Ramos (cell line): ENCODE measurements around the gene OGFOD1.

Experiments
- in situ Hi-C: fragments of 300-500 bp; cut with MboI; formaldehyde crosslinking; loops from one replicate; pipeline ENCODE4 v1.14.3; 2022; ENCODE audit warnings: low sequenced_read_pairs; ENCODE audit not compliant: unreplicated experiment

OGFOD1 gene

GRCh38 chr16:56450986-56451752 is at the start of gene OGFOD1, which contains the start of gene NUDT21:
Gene OGFOD1 (plus strand): TSS chr16:56451554. CDS start chr16:56451613, 59 bp downstream.
Gene NUDT21 (minus strand): TSS chr16:56451332. CDS start chr16:56451202, 130 bp downstream.
- in situ Hi-C loops, result no loop called here

- in situ Hi-C loops, result no loop called here
These were observed 45.2 kb upstream of the OGFOD1 start for GRCh38 chr16:56405977-56406672.

GRCh38 chr16:56408379-56409098 is 42.8 kb upstream of the OGFOD1 start:
- in situ Hi-C loops, result no loop called here

- in situ Hi-C loops, result no loop called here
These were observed 42.2 kb upstream of the OGFOD1 start for GRCh38 chr16:56409195-56409594.

GRCh38 chr16:56411123-56411522 is 40.2 kb upstream of the OGFOD1 start:
- in situ Hi-C loops, result no loop called here

- in situ Hi-C loops, result no loop called here
These were observed 39.7 kb upstream of the OGFOD1 start for GRCh38 chr16:56411624-56412023.

GRCh38 chr16:56413381-56413780 is 38.0 kb upstream of the OGFOD1 start:
- in situ Hi-C loops, result no loop called here

GRCh38 chr16:56414366-56414765 is 37.0 kb upstream of the OGFOD1 start:
- in situ Hi-C loops, result no loop called here

GRCh38 chr16:56415875-56416274 is 35.5 kb upstream of the OGFOD1 start:
- in situ Hi-C loops, result no loop called here

GRCh38 chr16:56417138-56417537 is 34.2 kb upstream of the OGFOD1 start:
- in situ Hi-C loops, result no loop called here

GRCh38 chr16:56419740-56420548 is 31.4 kb upstream of the OGFOD1 start:
- in situ Hi-C loops, result no loop called here

GRCh38 chr16:56420613-56421012 is 30.7 kb upstream of the OGFOD1 start:
- in situ Hi-C loops, result no loop called here

- in situ Hi-C loops, result no loop called here
These were observed 30.0 kb upstream of the OGFOD1 start for GRCh38 chr16:56421313-56421712.

GRCh38 chr16:56421976-56422669 is 29.2 kb upstream of the OGFOD1 start:
- in situ Hi-C loops, result no loop called here

- in situ Hi-C loops, result no loop called here
These were observed 28.4 kb upstream of the OGFOD1 start for GRCh38 chr16:56422896-56423441.

- in situ Hi-C loops, result no loop called here
These were observed 27.6 kb upstream of the OGFOD1 start for GRCh38 chr16:56423584-56424403.

- in situ Hi-C loops, result no loop called here
These were observed 27.0 kb upstream of the OGFOD1 start for GRCh38 chr16:56424404-56424764.

GRCh38 chr16:56424791-56425438 is 26.4 kb upstream of the OGFOD1 start:
- in situ Hi-C loops, result no loop called here
